Measurements from ENCODE around the gene MRC1.

Gene MRC1

GRCh38 chr10:17814973-17815372, 5.8 kb downstream of the MRC1 start:
- Histone ChIP-seq H3K36me3 (ENCODE audit: control insufficient read depth, insufficient read depth, low read length) (no peaks in the 10 kb centered on the region), H3K4me1 (ENCODE audit: control insufficient read depth, insufficient read depth, low read length, poor library complexity, severe bottlenecking) (no peaks in the 10 kb centered on the region), H3K27ac (ENCODE audit: insufficient read depth, low read length, poor library complexity, severe bottlenecking) (no peak overlapping the region), H3K27me3 (replicated peaks; ENCODE audit: control insufficient read depth, insufficient read depth, low read length, poor library complexity, severe bottlenecking) (no peaks in the 10 kb centered on the region), H3K9me3 (ENCODE audit: control insufficient read depth, low read length) (no peaks in the 10 kb centered on the region), H3K4me3 (ENCODE audit: insufficient read depth, low read depth, low read length, poor library complexity, severe bottlenecking) (no peak overlapping the region)
- DNase-seq: no peak

DNA sequence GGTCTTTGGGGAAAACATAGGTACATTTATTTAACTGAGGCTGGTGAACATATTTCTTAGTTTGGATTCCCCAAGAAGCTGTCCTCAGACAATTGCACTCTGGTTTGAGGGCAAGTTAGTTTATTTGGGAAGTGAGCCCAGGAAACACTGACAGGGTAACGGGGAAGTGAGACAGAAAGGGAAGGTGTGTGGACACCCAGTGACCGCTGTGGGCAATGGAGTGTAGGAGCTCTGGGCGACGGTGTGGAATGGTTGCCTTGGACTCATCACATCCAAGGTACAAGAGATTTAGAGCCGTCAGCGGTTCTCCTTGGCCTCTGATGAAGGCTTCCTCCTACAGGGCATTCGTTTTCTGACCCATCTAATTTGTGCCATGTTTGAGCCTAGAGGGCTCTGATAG, 7.1 kb downstream of the MRC1 start:
- no peak overlapping the region for H3K4me3 ChIP-seq (ENCODE audit: insufficient read depth, low read depth, low read length, poor library complexity, severe bottlenecking)
- no peaks in the 10 kb centered on the region for H3K9me3 ChIP-seq (ENCODE audit: control insufficient read depth, low read length)
- no peaks in the 10 kb centered on the region for H3K36me3 ChIP-seq (ENCODE audit: control insufficient read depth, insufficient read depth, low read length)
- no peaks in the 10 kb centered on the region for H3K27me3 ChIP-seq (replicated peaks; ENCODE audit: control insufficient read depth, insufficient read depth, low read length, poor library complexity, severe bottlenecking)
- no peaks in the 10 kb centered on the region for H3K4me1 ChIP-seq (ENCODE audit: control insufficient read depth, insufficient read depth, low read length, poor library complexity, severe bottlenecking)
- no peak for DNase-seq
- H3K27ac ChIP-seq (ENCODE audit: insufficient read depth, low read length, poor library complexity, severe bottlenecking): no peak overlapping the region

GRCh38 chr10:17817316-17817715, 8.2 kb downstream of the MRC1 start:
- Histone ChIP-seq H3K27me3 (replicated peaks; ENCODE audit: control insufficient read depth, insufficient read depth, low read length, poor library complexity, severe bottlenecking) (no peaks in the 10 kb centered on the region), H3K36me3 (ENCODE audit: control insufficient read depth, insufficient read depth, low read length) (no peaks in the 10 kb centered on the region), H3K4me3 (ENCODE audit: insufficient read depth, low read depth, low read length, poor library complexity, severe bottlenecking) (no peak overlapping the region), H3K4me1 (ENCODE audit: control insufficient read depth, insufficient read depth, low read length, poor library complexity, severe bottlenecking) (no peaks in the 10 kb centered on the region), H3K9me3 (ENCODE audit: control insufficient read depth, low read length) (no peaks in the 10 kb centered on the region), H3K27ac (ENCODE audit: insufficient read depth, low read length, poor library complexity, severe bottlenecking) (no peak overlapping the region)
- no peak for DNase-seq

DNA sequence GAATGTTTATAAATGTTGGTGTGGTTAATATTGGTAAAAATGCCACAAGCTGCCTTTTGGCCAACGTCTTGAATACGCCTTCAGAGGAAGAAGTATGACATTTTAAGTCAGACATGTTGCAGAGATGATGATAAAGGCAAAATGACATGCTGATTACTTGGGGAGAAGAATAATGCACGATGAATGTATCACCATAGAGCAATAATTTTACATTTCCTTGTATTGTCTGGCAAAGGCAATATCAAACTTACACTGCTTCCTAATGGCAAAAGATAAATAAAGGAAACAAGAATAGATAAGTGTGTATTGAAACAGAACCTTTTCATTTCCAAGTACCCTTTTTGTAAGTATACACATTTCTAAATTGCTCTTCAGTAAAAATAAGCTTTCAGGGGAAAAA, 8.6 kb downstream of the MRC1 start:
- no peak for DNase-seq
- no peak overlapping the region for H3K27ac ChIP-seq (ENCODE audit: insufficient read depth, low read length, poor library complexity, severe bottlenecking)
- H3K27me3 ChIP-seq (replicated peaks; ENCODE audit: control insufficient read depth, insufficient read depth, low read length, poor library complexity, severe bottlenecking): no peaks in the 10 kb centered on the region
- no peaks in the 10 kb centered on the region for H3K36me3 ChIP-seq (ENCODE audit: control insufficient read depth, insufficient read depth, low read length)
- no peak overlapping the region for H3K4me3 ChIP-seq (ENCODE audit: insufficient read depth, low read depth, low read length, poor library complexity, severe bottlenecking)
- no peaks in the 10 kb centered on the region for H3K4me1 ChIP-seq (ENCODE audit: control insufficient read depth, insufficient read depth, low read length, poor library complexity, severe bottlenecking)
- no peaks in the 10 kb centered on the region for H3K9me3 ChIP-seq (ENCODE audit: control insufficient read depth, low read length)

- no peak for DNase-seq
These were observed 10.7 kb downstream of the MRC1 start for GRCh38 chr10:17819836-17820235.

DNA sequence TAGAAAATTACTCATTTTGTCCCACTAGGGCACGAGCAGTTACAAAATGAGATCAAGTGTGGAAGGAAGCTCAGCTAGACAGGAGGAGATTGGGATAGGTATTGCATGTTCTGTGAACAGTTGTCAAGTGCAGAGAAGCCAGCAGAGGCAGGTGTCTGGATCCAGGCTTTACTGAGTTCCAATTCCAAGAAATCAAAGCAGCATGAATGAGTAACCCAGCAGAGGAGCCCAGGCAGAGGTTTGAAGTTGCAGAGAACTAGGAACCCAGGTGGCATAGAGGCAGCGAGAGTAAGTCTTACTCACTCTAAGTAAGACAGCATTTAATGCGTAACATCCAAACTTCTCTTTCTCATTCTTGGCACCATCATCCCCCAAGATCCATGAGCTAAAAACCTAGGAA, 11.8 kb downstream of the MRC1 start:
- no peaks in the 10 kb centered on the region for H3K9me3 ChIP-seq (ENCODE audit: control insufficient read depth, low read length)
- no peaks in the 10 kb centered on the region for H3K36me3 ChIP-seq (ENCODE audit: control insufficient read depth, insufficient read depth, low read length)
- H3K27ac ChIP-seq (ENCODE audit: insufficient read depth, low read length, poor library complexity, severe bottlenecking): no peak overlapping the region
- H3K27me3 ChIP-seq (replicated peaks; ENCODE audit: control insufficient read depth, insufficient read depth, low read length, poor library complexity, severe bottlenecking): no peaks in the 10 kb centered on the region
- no peak overlapping the region for H3K4me3 ChIP-seq (ENCODE audit: insufficient read depth, low read depth, low read length, poor library complexity, severe bottlenecking)
- DNase-seq: no peak
- no peaks in the 10 kb centered on the region for H3K4me1 ChIP-seq (ENCODE audit: control insufficient read depth, insufficient read depth, low read length, poor library complexity, severe bottlenecking)

More at GRCh38 chr10:17819836-17820235, 10.7 kb downstream of the MRC1 start:
- H3K4me1 ChIP-seq (ENCODE audit: control insufficient read depth, insufficient read depth, low read length, poor library complexity, severe bottlenecking): no peaks in the 10 kb centered on the region
- no peaks in the 10 kb centered on the region for H3K27me3 ChIP-seq (replicated peaks; ENCODE audit: control insufficient read depth, insufficient read depth, low read length, poor library complexity, severe bottlenecking)
- no peaks in the 10 kb centered on the region for H3K9me3 ChIP-seq (ENCODE audit: control insufficient read depth, low read length)
- H3K36me3 ChIP-seq (ENCODE audit: control insufficient read depth, insufficient read depth, low read length): no peaks in the 10 kb centered on the region
- no peak overlapping the region for H3K27ac ChIP-seq (ENCODE audit: insufficient read depth, low read length, poor library complexity, severe bottlenecking)
- H3K4me3 ChIP-seq (ENCODE audit: insufficient read depth, low read depth, low read length, poor library complexity, severe bottlenecking): no peak overlapping the region

- H3K27ac ChIP-seq (ENCODE audit: insufficient read depth, low read length, poor library complexity, severe bottlenecking): no peak overlapping the region
- H3K4me1 ChIP-seq (ENCODE audit: control insufficient read depth, insufficient read depth, low read length, poor library complexity, severe bottlenecking): no peaks in the 10 kb centered on the region
- no peak for DNase-seq
- no peak overlapping the region for H3K4me3 ChIP-seq (ENCODE audit: insufficient read depth, low read depth, low read length, poor library complexity, severe bottlenecking)
- H3K27me3 ChIP-seq (replicated peaks; ENCODE audit: control insufficient read depth, insufficient read depth, low read length, poor library complexity, severe bottlenecking): no peaks in the 10 kb centered on the region
- H3K36me3 ChIP-seq (ENCODE audit: control insufficient read depth, insufficient read depth, low read length): no peaks in the 10 kb centered on the region
- no peaks in the 10 kb centered on the region for H3K9me3 ChIP-seq (ENCODE audit: control insufficient read depth, low read length)
These were observed 12.7 kb downstream of the MRC1 start for GRCh38 chr10:17821893-17822292.

DNA sequence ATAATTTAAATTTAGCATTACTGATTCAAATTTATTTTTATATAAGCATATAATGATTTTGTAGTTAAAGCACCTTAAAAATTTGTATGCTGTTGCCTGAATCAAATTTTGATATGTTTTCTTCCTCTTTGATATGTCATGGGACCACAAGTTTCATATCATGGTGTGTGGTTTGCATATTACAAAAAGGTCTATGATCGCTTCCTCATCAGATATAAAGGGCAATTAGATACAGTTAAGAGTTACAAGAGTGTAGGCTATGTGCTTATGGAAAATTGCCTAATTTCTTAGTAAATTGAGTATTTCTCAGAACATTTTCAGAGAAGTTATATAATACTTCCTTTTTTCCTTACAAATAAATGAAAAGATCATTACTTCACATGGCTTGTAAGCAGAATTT, 22.2 kb downstream of the MRC1 start:
- H3K4me3 ChIP-seq (ENCODE audit: insufficient read depth, low read depth, low read length, poor library complexity, severe bottlenecking): no peak overlapping the region
- DNase-seq: no peak
- H3K27ac ChIP-seq (ENCODE audit: insufficient read depth, low read length, poor library complexity, severe bottlenecking): no peak overlapping the region
- no peaks in the 10 kb centered on the region for H3K36me3 ChIP-seq (ENCODE audit: control insufficient read depth, insufficient read depth, low read length)
- no peaks in the 10 kb centered on the region for H3K4me1 ChIP-seq (ENCODE audit: control insufficient read depth, insufficient read depth, low read length, poor library complexity, severe bottlenecking)
- H3K9me3 ChIP-seq (ENCODE audit: control insufficient read depth, low read length): no peaks in the 10 kb centered on the region
- H3K27me3 ChIP-seq (replicated peaks; ENCODE audit: control insufficient read depth, insufficient read depth, low read length, poor library complexity, severe bottlenecking): no peaks in the 10 kb centered on the region

DNA sequence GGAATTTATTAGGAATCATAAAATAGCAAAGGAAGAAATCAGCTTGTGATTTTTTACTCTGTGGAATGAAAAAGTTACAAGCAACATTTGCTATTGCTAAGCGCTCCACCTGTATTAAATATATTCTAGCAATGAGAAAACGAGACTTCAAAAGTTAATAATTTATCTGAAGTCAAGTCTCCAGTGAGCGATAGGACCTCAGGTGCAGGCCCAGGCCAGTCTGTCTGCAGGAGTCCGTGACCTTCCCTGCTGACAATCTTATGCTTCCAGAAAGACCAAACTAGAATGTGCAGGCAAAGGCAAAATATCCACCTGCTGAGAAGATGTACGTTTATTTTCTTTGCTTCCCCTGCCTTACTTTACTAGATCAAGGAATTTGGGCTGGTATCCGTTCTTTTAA, 22.7 kb downstream of the MRC1 start:
- H3K36me3 ChIP-seq (ENCODE audit: control insufficient read depth, insufficient read depth, low read length): no peaks in the 10 kb centered on the region
- H3K9me3 ChIP-seq (ENCODE audit: control insufficient read depth, low read length): no peaks in the 10 kb centered on the region
- no peaks in the 10 kb centered on the region for H3K27me3 ChIP-seq (replicated peaks; ENCODE audit: control insufficient read depth, insufficient read depth, low read length, poor library complexity, severe bottlenecking)
- H3K4me1 ChIP-seq (ENCODE audit: control insufficient read depth, insufficient read depth, low read length, poor library complexity, severe bottlenecking): no peaks in the 10 kb centered on the region
- DNase-seq: no peak
- H3K4me3 ChIP-seq (ENCODE audit: insufficient read depth, low read depth, low read length, poor library complexity, severe bottlenecking): no peak overlapping the region
- no peak overlapping the region for H3K27ac ChIP-seq (ENCODE audit: insufficient read depth, low read length, poor library complexity, severe bottlenecking)

DNA sequence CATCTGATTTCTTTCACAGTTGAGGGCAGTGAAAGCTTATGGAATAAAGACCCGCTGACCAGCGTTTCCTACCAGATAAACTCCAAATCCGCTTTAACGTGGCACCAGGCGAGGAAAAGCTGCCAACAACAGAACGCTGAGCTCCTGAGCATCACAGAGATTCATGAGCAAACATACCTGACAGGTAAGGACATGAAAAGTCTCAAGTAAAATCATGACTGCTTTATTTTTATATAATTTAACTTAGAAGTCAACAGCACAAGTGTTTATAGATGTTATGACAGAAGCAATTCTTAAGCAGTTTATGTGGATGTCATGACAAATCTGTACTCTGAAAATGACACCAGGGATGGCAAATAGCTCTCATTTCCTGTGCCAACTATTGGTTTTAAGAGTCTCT, 24.5 kb downstream of the MRC1 start:
- DNase-seq: no peak
- H3K27me3 ChIP-seq (replicated peaks; ENCODE audit: control insufficient read depth, insufficient read depth, low read length, poor library complexity, severe bottlenecking): no peaks in the 10 kb centered on the region
- no peaks in the 10 kb centered on the region for H3K9me3 ChIP-seq (ENCODE audit: control insufficient read depth, low read length)
- no peaks in the 10 kb centered on the region for H3K4me1 ChIP-seq (ENCODE audit: control insufficient read depth, insufficient read depth, low read length, poor library complexity, severe bottlenecking)
- no peak overlapping the region for H3K4me3 ChIP-seq (ENCODE audit: insufficient read depth, low read depth, low read length, poor library complexity, severe bottlenecking)
- no peak overlapping the region for H3K27ac ChIP-seq (ENCODE audit: insufficient read depth, low read length, poor library complexity, severe bottlenecking)
- H3K36me3 ChIP-seq (ENCODE audit: control insufficient read depth, insufficient read depth, low read length): no peaks in the 10 kb centered on the region

- Histone ChIP-seq H3K4me1 (ENCODE audit: control insufficient read depth, insufficient read depth, low read length, poor library complexity, severe bottlenecking) (no peaks in the 10 kb centered on the region), H3K27me3 (replicated peaks; ENCODE audit: control insufficient read depth, insufficient read depth, low read length, poor library complexity, severe bottlenecking) (no peaks in the 10 kb centered on the region), H3K4me3 (ENCODE audit: insufficient read depth, low read depth, low read length, poor library complexity, severe bottlenecking) (no peak overlapping the region), H3K36me3 (ENCODE audit: control insufficient read depth, insufficient read depth, low read length) (no peaks in the 10 kb centered on the region), H3K9me3 (ENCODE audit: control insufficient read depth, low read length) (no peaks in the 10 kb centered on the region), H3K27ac (ENCODE audit: insufficient read depth, low read length, poor library complexity, severe bottlenecking) (no peak overlapping the region)
- DNase-seq: no peak
These were observed 26.5 kb downstream of the MRC1 start for GRCh38 chr10:17835688-17836087.
